HepG2 (cell line): ENCODE measurements around the gene HSP90AB1. TPM values are rescaled to one million over a fixed set of nuclear protein-coding genes. Genes with fewer than 3 reads are reported as not detected.

Source experiments
- ARNT ChIP-seq: fragments of 450-650 bp; IDR thresholded peaks from 2 replicates; pipeline ENCODE4 v1.6.1; 2017
- CC2D1A ChIP-seq: sonication (generic); formaldehyde crosslinking; IDR thresholded peaks from 2 replicates; pipeline ENCODE4 v1.8.1; 2023; ENCODE audit warnings: mild to moderate bottlenecking, missing genetic modification reagents
- HDAC2 ChIP-seq: sonication (generic); formaldehyde crosslinking; IDR thresholded peaks from 2 replicates; pipeline ENCODE4 v1.4.0; 2020; ENCODE audit warnings: missing genetic modification reagents
- NFYC ChIP-seq: IDR thresholded peaks from 2 replicates; pipeline ENCODE4 v1.6.1; 2016; ENCODE audit warnings: missing genetic modification reagents, missing compliant biosample characterization
- NONO ChIP-seq, 2 experiments: fragments of 450-650 bp in 1 of 2; sonication (generic) in 1 of 2; formaldehyde crosslinking in 1 of 2; IDR thresholded peaks in 1 of 2; conservative IDR thresholded peaks in 1 of 2; 2 replicates each; pipeline versions ENCODE4 v1.6.1 to v1.8.0; 2017 to 2022; ENCODE audit warnings: mild to moderate bottlenecking in 1 of 2, missing genetic modification reagents in 1 of 2, moderate library complexity in 1 of 2
- POLR2AphosphoS5 ChIP-seq: IDR thresholded peaks from 2 replicates; pipeline ENCODE4 v1.6.1; 2012; ENCODE audit warnings: low read depth, low read length
- POLR2G ChIP-seq: fragments of 200-400 bp; formaldehyde crosslinking; IDR thresholded peaks from 2 replicates; pipeline ENCODE4 v1.6.1; 2018; ENCODE audit warnings: mild to moderate bottlenecking, low read depth, low read length, moderate library complexity
- RCOR2 ChIP-seq: IDR thresholded peaks from 2 replicates; pipeline ENCODE4 v1.6.1; 2016; ENCODE audit warnings: missing biosample characterization, missing genetic modification reagents
- SAP130 ChIP-seq: IDR thresholded peaks from 2 replicates; pipeline ENCODE4 v1.6.1; 2016; ENCODE audit warnings: low read depth
- SETDB1 ChIP-seq: sonication (generic); formaldehyde crosslinking; IDR thresholded peaks from 2 replicates; pipeline ENCODE4 v1.5.1; 2020; ENCODE audit warnings: missing genetic modification reagents, mild to moderate bottlenecking, borderline replicate concordance
- SIN3B ChIP-seq: fragments of 150-350 bp; IDR thresholded peaks from 2 replicates; pipeline ENCODE4 v1.6.1; 2014; ENCODE audit warnings: low read length
- SSRP1 ChIP-seq: IDR thresholded peaks from 2 replicates; pipeline ENCODE4 v1.6.1; 2016; ENCODE audit warnings: control low read depth
- SYNCRIP ChIP-seq: fragments of 200-400 bp; formaldehyde crosslinking; IDR thresholded peaks from 2 replicates; pipeline ENCODE4 v1.6.1; 2018; ENCODE audit warnings: mild to moderate bottlenecking, low read depth, low read length; ENCODE audit not compliant: insufficient read depth
- THAP11 ChIP-seq: IDR thresholded peaks from 2 replicates; pipeline ENCODE4 v1.6.1; 2016; ENCODE audit warnings: missing biosample characterization, missing genetic modification reagents
- ZNF224 ChIP-seq: sonication (generic); formaldehyde crosslinking; IDR thresholded peaks from 2 replicates; pipeline ENCODE4 v1.5.0; 2020; ENCODE audit warnings: mild to moderate bottlenecking, missing genetic modification reagents
- ZNF230 ChIP-seq: sonication (generic); formaldehyde crosslinking; IDR thresholded peaks from 2 replicates; pipeline ENCODE4 v1.4.0; 2020; ENCODE audit warnings: mild to moderate bottlenecking, missing genetic modification reagents
- ZNF468 ChIP-seq: sonication (generic); formaldehyde crosslinking; IDR thresholded peaks from 2 replicates; pipeline ENCODE4 v1.8.0; 2022; ENCODE audit warnings: mild to moderate bottlenecking, moderate library complexity, missing genetic modification reagents
- ZNF546 ChIP-seq: sonication (generic); formaldehyde crosslinking; conservative IDR thresholded peaks from 2 replicates; pipeline ENCODE4 v1.8.1; 2023; ENCODE audit warnings: mild to moderate bottlenecking, missing genetic modification reagents
- ZNF557 ChIP-seq: sonication (generic); formaldehyde crosslinking; IDR thresholded peaks from 2 replicates; pipeline ENCODE4 v1.4.0; 2020; ENCODE audit warnings: missing genetic modification reagents
- ZNF83 ChIP-seq: sonication (generic); formaldehyde crosslinking; IDR thresholded peaks from 2 replicates; pipeline ENCODE4 v1.4.0; 2020; ENCODE audit warnings: missing genetic modification reagents, mild to moderate bottlenecking, borderline replicate concordance
- ZSCAN25 ChIP-seq: sonication (generic); formaldehyde crosslinking; IDR thresholded peaks from 2 replicates; pipeline ENCODE4 v1.8.0; 2022; ENCODE audit warnings: mild to moderate bottlenecking, missing genetic modification reagents
- polyA plus RNA-seq, 8 experiments: library from polyadenylated mRNA; depleted of rRNA in 3 of 8; stranded (reverse) in 7 of 8; unstranded in 1 of 8; fragments of >200 nt; fragmentation: Illumina TruSeq in 4 of 8; extraction: Trizol in 4 of 8; gene quantifications; 2 replicates each; pipeline versions ENCODE4 v1.2.1 to v1.2.3, GENCODE V29; 2011 to 2016; ENCODE audit warnings: low read depth in 4 of 8, missing spikeins in 1 of 8, mixed read lengths in 1 of 8; ENCODE audit not compliant: insufficient read depth in 1 of 8
- total RNA-seq, 5 experiments: library from RNA; depleted of rRNA; stranded (reverse); fragments of >200 nt; fragmentation: Illumina TruSeq; extraction: Trizol; gene quantifications; 2 replicates each; pipeline ENCODE4 v1.2.3, GENCODE V29; 2016; ENCODE audit warnings: low read depth in 1 of 5
- TF ChIP-seq, protein P1 (sequence below): sonication (generic); formaldehyde crosslinking; IDR thresholded peaks from 2 replicates; pipeline ENCODE4 v1.8.1; 2022; ENCODE audit warnings: mild to moderate bottlenecking, missing genetic modification reagents
- TF ChIP-seq, protein P2 (sequence below): sonication (generic); formaldehyde crosslinking; IDR thresholded peaks from 2 replicates; pipeline ENCODE4 v1.5.0; 2020; ENCODE audit warnings: missing genetic modification reagents
- TF ChIP-seq, protein P3 (sequence below): sonication (generic); formaldehyde crosslinking; conservative IDR thresholded peaks from 2 replicates; pipeline ENCODE4 v1.4.0; 2020; ENCODE audit warnings: missing genetic modification reagents
- TF ChIP-seq, protein P4 (sequence below): sonication (generic); formaldehyde crosslinking; IDR thresholded peaks from 2 replicates; pipeline ENCODE4 v1.8.1; 2022; ENCODE audit warnings: low read depth, mild to moderate bottlenecking, missing genetic modification reagents

Gene HSP90AB1
- total and polyA plus RNA-seq, 2 of the 13 experiments (the other 11 are each of a cell fraction or from before 2014, with no cell fraction given): 1,325 to 1,472 TPM

DNA sequence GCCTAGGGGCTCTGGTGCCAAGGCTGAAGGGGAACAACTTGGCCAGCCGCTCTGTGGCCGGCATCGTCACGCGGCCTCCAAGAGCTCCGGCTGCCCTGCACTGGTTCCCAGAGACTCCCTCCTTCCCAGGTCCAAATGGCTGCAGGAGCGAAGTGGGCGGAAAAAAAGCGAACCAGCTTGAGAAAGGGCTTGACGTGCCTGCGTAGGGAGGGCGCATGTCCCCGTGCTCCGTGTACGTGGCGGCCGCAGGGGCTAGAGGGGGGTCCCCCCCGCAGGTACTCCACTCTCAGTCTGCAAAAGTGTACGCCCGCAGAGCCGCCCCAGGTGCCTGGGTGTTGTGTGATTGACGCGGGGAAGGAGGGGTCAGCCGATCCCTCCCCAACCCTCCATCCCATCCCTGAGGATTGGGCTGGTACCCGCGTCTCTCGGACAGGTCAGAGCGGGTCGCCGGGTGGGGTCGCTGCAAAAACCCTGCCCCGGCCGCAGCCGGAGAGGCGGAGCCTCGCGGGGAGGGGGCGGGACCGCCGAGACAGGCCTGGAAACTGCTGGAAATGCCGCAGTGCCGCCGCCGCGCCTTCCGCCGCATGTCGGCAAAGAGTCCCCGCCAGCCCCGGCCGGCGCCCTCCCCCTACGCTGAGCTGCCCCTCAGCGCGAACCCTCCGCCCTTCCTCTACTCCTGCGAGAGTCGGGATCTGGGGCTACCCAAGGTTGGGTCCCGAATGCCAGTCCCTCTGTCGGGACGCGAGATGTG is 814 bp upstream of the HSP90AB1 start (continued):
- TF ChIP-seq ZNF468: no peak
- no peak for TF ChIP-seq SIN3B
- TF ChIP-seq, protein P1, sequence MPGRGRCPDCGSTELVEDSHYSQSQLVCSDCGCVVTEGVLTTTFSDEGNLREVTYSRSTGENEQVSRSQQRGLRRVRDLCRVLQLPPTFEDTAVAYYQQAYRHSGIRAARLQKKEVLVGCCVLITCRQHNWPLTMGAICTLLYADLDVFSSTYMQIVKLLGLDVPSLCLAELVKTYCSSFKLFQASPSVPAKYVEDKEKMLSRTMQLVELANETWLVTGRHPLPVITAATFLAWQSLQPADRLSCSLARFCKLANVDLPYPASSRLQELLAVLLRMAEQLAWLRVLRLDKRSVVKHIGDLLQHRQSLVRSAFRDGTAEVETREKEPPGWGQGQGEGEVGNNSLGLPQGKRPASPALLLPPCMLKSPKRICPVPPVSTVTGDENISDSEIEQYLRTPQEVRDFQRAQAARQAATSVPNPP (CRISPR knock-in tag): peak; percentile 84; the same call in 1 of the 2 replicates
- peak; percentile 83 for TF ChIP-seq ZNF83
- TF ChIP-seq, protein P2, sequence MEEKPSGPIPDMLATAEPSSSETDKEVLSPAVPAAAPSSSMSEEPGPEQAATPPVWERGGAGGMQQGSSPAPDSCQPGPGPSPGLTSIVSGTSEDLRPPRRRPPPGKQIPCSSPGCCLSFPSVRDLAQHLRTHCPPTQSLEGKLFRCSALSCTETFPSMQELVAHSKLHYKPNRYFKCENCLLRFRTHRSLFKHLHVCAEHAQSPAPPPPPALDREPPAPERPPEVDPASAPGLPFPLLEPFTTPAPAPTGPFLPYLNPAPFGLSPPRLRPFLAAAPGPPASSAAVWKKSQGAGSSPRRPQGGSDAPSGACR (CRISPR knock-in tag): peak; percentile 81; the same call in 1 of the 2 replicates
- TF ChIP-seq ZNF557 (CRISPR knock-in tag): 0 out of 2 replicates have a peak, but pooled peaks have one; percentile 64
- TF ChIP-seq, protein P3, sequence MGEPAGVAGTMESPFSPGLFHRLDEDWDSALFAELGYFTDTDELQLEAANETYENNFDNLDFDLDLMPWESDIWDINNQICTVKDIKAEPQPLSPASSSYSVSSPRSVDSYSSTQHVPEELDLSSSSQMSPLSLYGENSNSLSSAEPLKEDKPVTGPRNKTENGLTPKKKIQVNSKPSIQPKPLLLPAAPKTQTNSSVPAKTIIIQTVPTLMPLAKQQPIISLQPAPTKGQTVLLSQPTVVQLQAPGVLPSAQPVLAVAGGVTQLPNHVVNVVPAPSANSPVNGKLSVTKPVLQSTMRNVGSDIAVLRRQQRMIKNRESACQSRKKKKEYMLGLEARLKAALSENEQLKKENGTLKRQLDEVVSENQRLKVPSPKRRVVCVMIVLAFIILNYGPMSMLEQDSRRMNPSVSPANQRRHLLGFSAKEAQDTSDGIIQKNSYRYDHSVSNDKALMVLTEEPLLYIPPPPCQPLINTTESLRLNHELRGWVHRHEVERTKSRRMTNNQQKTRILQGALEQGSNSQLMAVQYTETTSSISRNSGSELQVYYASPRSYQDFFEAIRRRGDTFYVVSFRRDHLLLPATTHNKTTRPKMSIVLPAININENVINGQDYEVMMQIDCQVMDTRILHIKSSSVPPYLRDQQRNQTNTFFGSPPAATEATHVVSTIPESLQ (CRISPR knock-in tag): no peak; the same call in 1 of the 2 replicates
- TF ChIP-seq THAP11: peak; percentile 76
- TF ChIP-seq ARNT: no peak
- TF ChIP-seq SETDB1: no peak
- TF ChIP-seq ZNF224 (CRISPR knock-in tag): no peak; the same call in 1 of the 2 replicates
- no peak for TF ChIP-seq RCOR2 (CRISPR knock-in tag)
- no peak; the same call in none of the 2 replicates for TF ChIP-seq ZNF546
- peak; percentile 44 for TF ChIP-seq NFYC (CRISPR knock-in tag)
- no peak for TF ChIP-seq CC2D1A (CRISPR knock-in tag)
- TF ChIP-seq HDAC2 (CRISPR knock-in tag): peak; percentile 75
- TF ChIP-seq SYNCRIP: no peak
- no peak for TF ChIP-seq ZNF230 (CRISPR knock-in tag)
- TF ChIP-seq POLR2AphosphoS5: peak; percentile 70
- TF ChIP-seq, protein P4, sequence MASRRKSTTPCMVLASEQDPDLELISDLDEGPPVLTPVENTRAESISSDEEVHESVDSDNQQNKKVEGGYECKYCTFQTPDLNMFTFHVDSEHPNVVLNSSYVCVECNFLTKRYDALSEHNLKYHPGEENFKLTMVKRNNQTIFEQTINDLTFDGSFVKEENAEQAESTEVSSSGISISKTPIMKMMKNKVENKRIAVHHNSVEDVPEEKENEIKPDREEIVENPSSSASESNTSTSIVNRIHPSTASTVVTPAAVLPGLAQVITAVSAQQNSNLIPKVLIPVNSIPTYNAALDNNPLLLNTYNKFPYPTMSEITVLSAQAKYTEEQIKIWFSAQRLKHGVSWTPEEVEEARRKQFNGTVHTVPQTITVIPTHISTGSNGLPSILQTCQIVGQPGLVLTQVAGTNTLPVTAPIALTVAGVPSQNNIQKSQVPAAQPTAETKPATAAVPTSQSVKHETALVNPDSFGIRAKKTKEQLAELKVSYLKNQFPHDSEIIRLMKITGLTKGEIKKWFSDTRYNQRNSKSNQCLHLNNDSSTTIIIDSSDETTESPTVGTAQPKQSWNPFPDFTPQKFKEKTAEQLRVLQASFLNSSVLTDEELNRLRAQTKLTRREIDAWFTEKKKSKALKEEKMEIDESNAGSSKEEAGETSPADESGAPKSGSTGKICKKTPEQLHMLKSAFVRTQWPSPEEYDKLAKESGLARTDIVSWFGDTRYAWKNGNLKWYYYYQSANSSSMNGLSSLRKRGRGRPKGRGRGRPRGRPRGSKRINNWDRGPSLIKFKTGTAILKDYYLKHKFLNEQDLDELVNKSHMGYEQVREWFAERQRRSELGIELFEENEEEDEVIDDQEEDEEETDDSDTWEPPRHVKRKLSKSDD (CRISPR knock-in tag): peak; percentile 84
- peak; percentile 87 for TF ChIP-seq SAP130 (CRISPR knock-in tag)
- peak; percentile 81 for TF ChIP-seq ZSCAN25 (CRISPR knock-in tag)
- peak; percentile 59; the same call in 1 of the 2 replicates for TF ChIP-seq POLR2G
- no peak for TF ChIP-seq NONO (IDR thresholded peaks at IDR 0.05)
- TF ChIP-seq NONO (CRISPR knock-in tag; conservative IDR thresholded peaks at IDR 0.05): peak; percentile 86; the same call in 1 of the 2 replicates
- TF ChIP-seq SSRP1 (CRISPR knock-in tag): no peak
